T47D (cell line): ENCODE measurements around the gene COG2.
"Not testable (repeated sequence)": the region's sequence is repeated elsewhere in the genome, so short reads cannot be mapped to it uniquely, and the experiment has no call there.

Source experiments
- DNase-seq, 2 experiments: peaks; one replicate each; pipeline versions ENCODE4 v3.0.0 to v3.0.0-alpha.2; 2011 to 2012; ENCODE audit warnings: low read depth in 1 of 2, low spot score in 1 of 2
- JUND ChIP-seq: IDR thresholded peaks from 2 replicates; pipeline ENCODE4 v1.6.1; 2012; ENCODE audit warnings: low read depth
- in situ Hi-C: cut with HindIII; loops from 2 replicates; pipeline ENCODE4 v1.10.0; 2016; ENCODE audit warnings: low sequenced_read_pairs, low pct_unique_long_range_greater_than_20kb

The COG2 gene

GRCh38 chr1:230709619-230710542 lies 67.6 kb downstream of the COG2 start:
- in situ Hi-C loops: no loop called here
- no peak for DNase-seq
- no peak for TF ChIP-seq JUND

- in situ Hi-C loops: no loop called here
- no peak for DNase-seq
- TF ChIP-seq JUND: no peak
Observed at GRCh38 chr1:230710543-230710904, 68.2 kb downstream of the COG2 start.

- no peak for TF ChIP-seq JUND
- DNase-seq: no peak
- in situ Hi-C loops: no loop called here
Observed at GRCh38 chr1:230711245-230711644, 69.0 kb downstream of the COG2 start.

DNA sequence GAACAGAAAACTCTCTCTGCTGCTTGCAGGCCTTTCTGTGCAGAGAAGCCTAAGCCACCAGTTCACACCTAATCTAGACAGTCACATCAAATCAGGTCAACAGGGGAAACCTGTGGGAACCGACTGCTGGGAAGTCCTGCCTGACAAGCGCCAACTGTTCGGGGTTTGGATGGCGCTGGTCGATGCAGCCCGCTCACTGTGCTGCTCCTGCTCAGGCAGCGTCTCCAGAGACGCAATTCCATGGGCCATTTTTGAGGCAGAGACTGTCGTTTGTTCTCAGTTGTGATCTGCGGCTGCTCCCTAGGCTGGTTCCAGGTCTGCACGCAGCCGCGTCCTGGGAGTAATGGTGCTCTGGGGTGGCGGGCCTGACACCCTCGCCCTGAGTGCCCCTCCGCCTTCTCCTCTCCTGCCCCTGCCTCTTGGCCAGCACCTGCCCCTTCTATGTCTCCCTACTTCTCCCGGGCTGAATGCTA lies 70.2 kb downstream of the COG2 start:
- TF ChIP-seq JUND: no peak
- in situ Hi-C loops: no loop called here
- no peak for DNase-seq

DNA sequence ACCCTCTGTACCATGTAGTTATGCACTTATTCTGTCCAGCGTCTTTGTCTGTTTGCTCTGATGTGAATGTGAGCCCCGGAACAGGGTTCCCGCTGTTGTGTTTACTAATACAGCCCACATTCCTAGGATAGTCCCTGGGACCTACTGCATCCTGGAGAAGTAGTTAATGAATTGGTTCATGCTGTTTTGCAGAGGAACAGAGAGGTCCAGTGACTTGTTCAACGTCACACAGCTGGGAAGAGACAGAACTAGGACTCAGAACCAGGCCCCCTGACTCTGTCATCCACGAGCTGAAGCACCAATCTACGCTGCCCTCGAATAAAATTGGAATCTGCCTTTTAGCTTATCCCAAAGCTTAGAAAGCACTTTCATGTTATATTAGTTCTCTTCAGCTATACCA lies 70.9 kb downstream of the COG2 start:
- in situ Hi-C loops: no loop called here

GRCh38 chr1:230713547-230713914 lies 71.2 kb downstream of the COG2 start:
- in situ Hi-C loops: no loop called here
- DNase-seq: no peak
- no peak for TF ChIP-seq JUND

More for the DNA sequence above, 70.9 kb downstream of the COG2 start:
- TF ChIP-seq JUND: no peak
- no peak for DNase-seq

- peak in 1 of 2 experiments; percentile 34 for DNase-seq
- in situ Hi-C loops: no loop called here
- TF ChIP-seq JUND: no peak
Observed at GRCh38 chr1:230713915-230714764, 71.9 kb downstream of the COG2 start, which contains the start of gene AGT. Gene AGT (minus strand): TSS chr1:230714122. CDS start chr1:230710823, 3,299 bp downstream.

DNA sequence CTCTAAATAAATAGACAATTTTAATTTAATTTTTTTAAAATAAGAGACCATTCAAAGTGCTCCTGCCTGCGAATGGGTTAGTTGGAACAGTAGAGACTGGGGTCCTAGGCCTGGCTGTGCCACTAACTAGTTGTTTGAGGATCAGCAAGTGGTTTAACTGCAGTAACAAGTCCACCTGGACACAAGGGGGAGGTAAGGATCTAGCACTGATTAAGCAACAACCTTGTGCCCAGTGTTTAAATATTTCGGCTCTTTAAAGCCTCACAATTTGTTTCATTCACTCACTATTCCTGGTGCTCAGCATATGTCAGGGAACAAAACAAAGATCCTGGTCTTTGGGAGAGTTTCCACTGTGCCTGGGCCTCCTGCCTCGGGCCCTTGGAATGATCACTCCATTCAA lies 73.2 kb downstream of the COG2 start:
- peak in 1 of 2 experiments; percentile 37 for DNase-seq
- in situ Hi-C loops: no loop called here
- TF ChIP-seq JUND: no peak

GRCh38 chr1:230716453-230716852 lies 74.2 kb downstream of the COG2 start:
- in situ Hi-C loops, DNase-seq: not testable (repeated sequence)

- in situ Hi-C loops: no loop called here
- no peak for DNase-seq
- no peak for TF ChIP-seq JUND
Observed at GRCh38 chr1:230717251-230717650, 75.0 kb downstream of the COG2 start.

GRCh38 chr1:230721849-230722522 lies 79.7 kb downstream of the COG2 start:
- in situ Hi-C loops, DNase-seq: not testable (repeated sequence)

- in situ Hi-C loops: no loop called here
- no peak for TF ChIP-seq JUND
- no peak for DNase-seq
Observed at GRCh38 chr1:230725256-230726012, 83.2 kb downstream of the COG2 start.
